Heart right ventricle (tissue), 16 donors: ENCODE results near the gene MUC5B. TPM values are rescaled to one million over a fixed set of nuclear protein-coding genes. Genes with fewer than 3 reads are reported as not detected.

Experiments used
- ATAC-seq, 8 donors: fragments of 200-7000 bp; cut with Tn5 transposase; one replicate each; pipeline ENCODE4 v1.9.1; 2020; ENCODE audit warnings: mild to moderate bottlenecking in 8 of 8, moderate library complexity in 8 of 8, moderate number of reproducible peaks in 1 of 8
- DNase-seq, 2 donors: peaks; one replicate each; pipeline ENCODE4 v3.0.0-alpha.2; 2020
- H3K27ac ChIP-seq, 10 donors: fragments of 200-600 bp; sonication (generic) in 2 of 10; one replicate each; pipeline versions ENCODE4 v1.5.0 to v1.8.0; 2020 to 2022; ENCODE audit warnings: mild to moderate bottlenecking in 3 of 10
- H3K27me3 ChIP-seq, 7 donors: fragments of 200-600 bp; one replicate each; pipeline ENCODE4 v1.8.0; 2021 to 2022; ENCODE audit warnings: mild to moderate bottlenecking in 2 of 7
- H3K36me3 ChIP-seq, 9 donors: fragments of 200-600 bp; sonication (generic) in 1 of 9; one replicate each; pipeline versions ENCODE4 v1.5.0 to v1.8.0; 2020 to 2022; ENCODE audit warnings: mild to moderate bottlenecking in 2 of 9
- H3K4me1 ChIP-seq, 9 donors: fragments of 200-600 bp; sonication (generic) in 1 of 9; one replicate each; pipeline versions ENCODE4 v1.5.0 to v1.8.0; 2020 to 2022; ENCODE audit warnings: mild to moderate bottlenecking in 4 of 9
- H3K4me3 ChIP-seq, 10 donors: fragments of 200-600 bp; sonication (generic) in 2 of 10; one replicate each; pipeline versions ENCODE4 v1.5.0 to v1.8.0; 2020 to 2022; ENCODE audit warnings: mild to moderate bottlenecking in 7 of 10, moderate library complexity in 2 of 10
- H3K9me3 ChIP-seq, 11 donors: fragments of 200-600 bp in 10 of 11; sonication (generic) in 2 of 11; one replicate each; pipeline versions ENCODE4 v1.5.0 to v1.8.0; 2013 to 2022; ENCODE audit warnings: mild to moderate bottlenecking in 2 of 11, control low read depth in 1 of 11, moderate library complexity in 1 of 11
- CTCF ChIP-seq, 9 donors: fragments of 200-600 bp; sonication (generic) in 2 of 9; IDR thresholded peaks; one replicate each; pipeline versions ENCODE4 v1.5.0 to v1.8.0; 2021 to 2022; ENCODE audit warnings: antibody characterized with exemption in 9 of 9, mild to moderate bottlenecking in 5 of 9, moderate library complexity in 1 of 9
- WGBS, 2 donors: extraction: QIAGEN DNeasy Blood & Tissue Kit; methylation state at CpG; one replicate each; pipeline ENCODE4 v1.1.7; 2013; ENCODE audit warnings: inconsistent platforms in 1 of 2; 5-methylcytosine and 5-hydroxymethylcytosine counted together
- intact Hi-C, 10 donors: fragments of 100-400 bp; cut with DNase I; formaldehyde crosslinking; loops; one replicate each; pipeline versions ENCODE4 v1.11.1 to v1.14.2; 2022
- polyA plus RNA-seq, 2 donors: library from polyadenylated mRNA; stranded (reverse); fragments of 200-250 nt; gene quantifications; one replicate each; pipeline ENCODE4 v1.2.3, GENCODE V29; 2013
- total RNA-seq, 10 donors: library from RNA; stranded (reverse); fragmentation: NEBNext Ultra II Directional in 3 of 10; extraction: Animal tissue kit (Norgen Biotek cat#: 25700) in 3 of 10; gene quantifications; one replicate each; pipeline versions ENCODE4 v1.2.1 to v1.2.4, GENCODE V29; 2021 to 2023
- donor health status: Arrhythmogenic right ventricular cardiomyopathy.
- donor health status: ischemic (EF 13 %, LVEDD 7.1; RV severe dilation, severe dysfunction).
- donor health status: healthy with polysubstance abuse.
- donor health status: DM: no; HTN: yes; CAD: no.
- donor health status: DM: no; HTN: no; CAD: no.
- donor health status: ischemic (EF 25% LVEDD 6.9; RV normal size, moderate dysfunction).
- donor health status: ischemic (EF 25% LVEDD 5.7; RV mildly dilated, moderate dysfunction).
- donor health status: healthy.
- donor health status: DM: yes; HTN: yes; CAD: no.
- donor health status: Ischemic cardiomyopathy.
- donor health status: ischemic (EF 35%, LVEDD 5.7; RV mildly dilated, moderate dysfunction).
- donor health status: nonischemic (EF 11% LVEDD 7.7; RV severe dilation, severe dysfunction).
- donor health status: DM: yes; HTN: yes; CAD: no.
- donor health status: PGD.
- donor health status: ischemic (EF 29% LVEDD 5.4; RV normal size, mild dysfunction).
- donor health status: nonischemic (EF 23%, LVEDD 6.1; RV moderate dilation, normal function).

The MUC5B gene
- total and polyA plus RNA-seq, 12 donors = not detected

- H3K4me1 ChIP-seq = peaks cover 11 to 53% (median 36%) of the 10 kb centered on the region in 9 donors
- no peaks in the 10 kb centered on the region for H3K27me3 ChIP-seq
- DNase-seq (peak; percentile 43 to 73), ATAC-seq (peak; percentile 69 to 92 (median 76))
- intact Hi-C loops = loop anchor here in 1 of 10 donors (10.0 kb wide), 1 partner anchor 216 kb away; no protein-coding TSS in a partner anchor
- H3K27ac ChIP-seq = peak overlapping the region in 7 of 10 donors; percentile 7 to 55 (median 41)
- TF ChIP-seq CTCF (IDR thresholded peaks at IDR 0.05) = no peak
- no peaks in the 10 kb centered on the region for H3K9me3 ChIP-seq
- peaks cover 0 to 30% (median 3%) of the 10 kb centered on the region in 9 donors for H3K36me3 ChIP-seq
- WGBS, 2 donors = 79 to 81% methylated on average over 32 of the region's 32 CpGs
- H3K4me3 ChIP-seq = no peak overlapping the region
These were observed 76.0 kb downstream of the MUC5B start for GRCh38 chr11:1298695-1299492.

- DNase-seq (peak in 1 of 2 donors; percentile 10), ATAC-seq (no peak)
- no peaks in the 10 kb centered on the region for H3K9me3 ChIP-seq
- peaks cover 11 to 60% (median 43%) of the 10 kb centered on the region in 9 donors for H3K4me1 ChIP-seq
- no peak overlapping the region for H3K4me3 ChIP-seq
- intact Hi-C loops = loop anchor here in 6 of 10 donors (5.0 to 10.0 kb wide), 3 partner anchors 215 to 233 kb away; no protein-coding TSS in a partner anchor
- H3K27me3 ChIP-seq = no peaks in the 10 kb centered on the region
- H3K36me3 ChIP-seq = peaks cover 0 to 28% (median 3%) of the 10 kb centered on the region in 9 donors
- WGBS, 2 donors = 86 to 88% methylated on average over 23 of the region's 23 CpGs
- TF ChIP-seq CTCF (IDR thresholded peaks at IDR 0.05) = no peak
- peak overlapping the region in 2 of 10 donors; percentile 9 to 30 for H3K27ac ChIP-seq
These were observed 76.8 kb downstream of the MUC5B start for GRCh38 chr11:1299621-1300020.

GRCh38 chr11:1300121-1300520, 77.3 kb downstream of the MUC5B start:
- H3K36me3 ChIP-seq = peaks cover 0 to 28% (median under 1%) of the 10 kb centered on the region in 9 donors
- no peak overlapping the region for H3K4me3 ChIP-seq
- DNase-seq = no peak
- no peak for ATAC-seq
- H3K27me3 ChIP-seq = no peaks in the 10 kb centered on the region
- intact Hi-C loops = loop anchor here in 6 of 10 donors (5.0 to 10.0 kb wide), 3 partner anchors 215 to 232 kb away; no protein-coding TSS in a partner anchor
- 59 to 70% methylated on average over 7 of the region's 7 CpGs for WGBS, 2 donors
- H3K4me1 ChIP-seq = peaks cover 11 to 65% (median 48%) of the 10 kb centered on the region in 9 donors
- H3K27ac ChIP-seq = peak overlapping the region in 2 of 10 donors; percentile 9 to 30
- no peaks in the 10 kb centered on the region for H3K9me3 ChIP-seq
- no peak for TF ChIP-seq CTCF (IDR thresholded peaks at IDR 0.05)

- DNase-seq = no peak
- no peak for ATAC-seq
- no peak for TF ChIP-seq CTCF (IDR thresholded peaks at IDR 0.05)
- 89 to 90% methylated on average over 28 of the region's 28 CpGs for WGBS, 2 donors
- Histone ChIP-seq H3K4me3 (no peak overlapping the region), H3K36me3 (peaks cover 0 to 28% (median 0%) of the 10 kb centered on the region in 9 donors), H3K27ac (no peak overlapping the region), H3K27me3 (no peaks in the 10 kb centered on the region), H3K9me3 (no peaks in the 10 kb centered on the region), H3K4me1 (peaks cover 11 to 71% (median 48%) of the 10 kb centered on the region in 9 donors)
- intact Hi-C loops = loop anchor here in 6 of 10 donors (5.0 to 10.0 kb wide), 3 partner anchors 214 to 232 kb away; no protein-coding TSS in a partner anchor
These were observed 77.8 kb downstream of the MUC5B start for GRCh38 chr11:1300569-1301187.
